Measurements from ENCODE around the gene PLEKHA4. TPM values are rescaled to one million over a fixed set of nuclear protein-coding genes. Genes with fewer than 3 reads are reported as not detected.

PLEKHA4 gene
- total RNA-seq, 1 experiment from 2014 or later, result 14.8 TPM

DNA sequence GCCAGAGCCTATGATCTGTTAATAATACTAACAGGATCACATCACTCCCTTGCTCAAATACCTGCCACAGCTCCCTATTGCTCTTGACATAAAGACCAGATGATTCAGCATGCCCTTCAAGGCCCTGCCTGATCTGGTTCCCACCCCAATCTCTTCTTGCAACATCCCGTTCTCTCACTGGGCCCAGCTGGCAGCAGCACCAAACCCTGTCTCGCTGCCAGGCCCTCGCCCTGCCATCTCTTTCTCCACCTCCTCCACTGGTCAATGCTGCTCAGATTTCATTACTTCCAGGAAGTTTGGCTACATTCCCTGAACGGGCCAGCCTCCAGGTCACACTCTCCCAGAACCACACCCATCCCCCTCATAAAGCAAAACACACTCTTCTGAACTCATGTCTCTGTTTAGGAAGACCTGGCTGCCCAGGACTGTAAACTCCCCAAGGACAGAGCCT is 49.0 kb downstream of the PLEKHA4 start (continued):
- TF ChIP-seq MXD4 (CRISPR knock-in tag; IDR thresholded peaks at IDR 0.05; ENCODE audit: borderline replicate concordance) (no peak), ZNF138 (CRISPR knock-in tag; conservative IDR thresholded peaks at IDR 0.05) (no peak), RELA (CRISPR knock-in tag; IDR thresholded peaks at IDR 0.05; ENCODE audit: borderline replicate concordance) (no peak), TCF7 (CRISPR knock-in tag; IDR thresholded peaks at IDR 0.05; ENCODE audit: low read depth) (no peak), JUN (CRISPR knock-in tag; IDR thresholded peaks at IDR 0.05) (no peak), TEAD4 (CRISPR knock-in tag; IDR thresholded peaks at IDR 0.05) (no peak), ZNF263 (CRISPR knock-in tag; IDR thresholded peaks at IDR 0.05; ENCODE audit: low read depth) (no peak), ZNF121 (CRISPR knock-in tag; IDR thresholded peaks at IDR 0.05) (no peak)
- TF ChIP-seq, protein P1, sequence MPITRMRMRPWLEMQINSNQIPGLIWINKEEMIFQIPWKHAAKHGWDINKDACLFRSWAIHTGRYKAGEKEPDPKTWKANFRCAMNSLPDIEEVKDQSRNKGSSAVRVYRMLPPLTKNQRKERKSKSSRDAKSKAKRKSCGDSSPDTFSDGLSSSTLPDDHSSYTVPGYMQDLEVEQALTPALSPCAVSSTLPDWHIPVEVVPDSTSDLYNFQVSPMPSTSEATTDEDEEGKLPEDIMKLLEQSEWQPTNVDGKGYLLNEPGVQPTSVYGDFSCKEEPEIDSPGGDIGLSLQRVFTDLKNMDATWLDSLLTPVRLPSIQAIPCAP (CRISPR knock-in tag; IDR thresholded peaks at IDR 0.05), result no peak
- TF ChIP-seq, protein P2, sequence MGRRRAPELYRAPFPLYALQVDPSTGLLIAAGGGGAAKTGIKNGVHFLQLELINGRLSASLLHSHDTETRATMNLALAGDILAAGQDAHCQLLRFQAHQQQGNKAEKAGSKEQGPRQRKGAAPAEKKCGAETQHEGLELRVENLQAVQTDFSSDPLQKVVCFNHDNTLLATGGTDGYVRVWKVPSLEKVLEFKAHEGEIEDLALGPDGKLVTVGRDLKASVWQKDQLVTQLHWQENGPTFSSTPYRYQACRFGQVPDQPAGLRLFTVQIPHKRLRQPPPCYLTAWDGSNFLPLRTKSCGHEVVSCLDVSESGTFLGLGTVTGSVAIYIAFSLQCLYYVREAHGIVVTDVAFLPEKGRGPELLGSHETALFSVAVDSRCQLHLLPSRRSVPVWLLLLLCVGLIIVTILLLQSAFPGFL (CRISPR knock-in tag; IDR thresholded peaks at IDR 0.05; ENCODE audit: borderline replicate concordance), result no peak
- TF ChIP-seq, protein P3, sequence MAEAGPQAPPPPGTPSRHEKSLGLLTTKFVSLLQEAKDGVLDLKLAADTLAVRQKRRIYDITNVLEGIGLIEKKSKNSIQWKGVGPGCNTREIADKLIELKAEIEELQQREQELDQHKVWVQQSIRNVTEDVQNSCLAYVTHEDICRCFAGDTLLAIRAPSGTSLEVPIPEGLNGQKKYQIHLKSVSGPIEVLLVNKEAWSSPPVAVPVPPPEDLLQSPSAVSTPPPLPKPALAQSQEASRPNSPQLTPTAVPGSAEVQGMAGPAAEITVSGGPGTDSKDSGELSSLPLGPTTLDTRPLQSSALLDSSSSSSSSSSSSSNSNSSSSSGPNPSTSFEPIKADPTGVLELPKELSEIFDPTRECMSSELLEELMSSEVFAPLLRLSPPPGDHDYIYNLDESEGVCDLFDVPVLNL (CRISPR knock-in tag; IDR thresholded peaks at IDR 0.05; ENCODE audit: borderline replicate concordance, low read depth), result no peak
- TF ChIP-seq, protein P4, sequence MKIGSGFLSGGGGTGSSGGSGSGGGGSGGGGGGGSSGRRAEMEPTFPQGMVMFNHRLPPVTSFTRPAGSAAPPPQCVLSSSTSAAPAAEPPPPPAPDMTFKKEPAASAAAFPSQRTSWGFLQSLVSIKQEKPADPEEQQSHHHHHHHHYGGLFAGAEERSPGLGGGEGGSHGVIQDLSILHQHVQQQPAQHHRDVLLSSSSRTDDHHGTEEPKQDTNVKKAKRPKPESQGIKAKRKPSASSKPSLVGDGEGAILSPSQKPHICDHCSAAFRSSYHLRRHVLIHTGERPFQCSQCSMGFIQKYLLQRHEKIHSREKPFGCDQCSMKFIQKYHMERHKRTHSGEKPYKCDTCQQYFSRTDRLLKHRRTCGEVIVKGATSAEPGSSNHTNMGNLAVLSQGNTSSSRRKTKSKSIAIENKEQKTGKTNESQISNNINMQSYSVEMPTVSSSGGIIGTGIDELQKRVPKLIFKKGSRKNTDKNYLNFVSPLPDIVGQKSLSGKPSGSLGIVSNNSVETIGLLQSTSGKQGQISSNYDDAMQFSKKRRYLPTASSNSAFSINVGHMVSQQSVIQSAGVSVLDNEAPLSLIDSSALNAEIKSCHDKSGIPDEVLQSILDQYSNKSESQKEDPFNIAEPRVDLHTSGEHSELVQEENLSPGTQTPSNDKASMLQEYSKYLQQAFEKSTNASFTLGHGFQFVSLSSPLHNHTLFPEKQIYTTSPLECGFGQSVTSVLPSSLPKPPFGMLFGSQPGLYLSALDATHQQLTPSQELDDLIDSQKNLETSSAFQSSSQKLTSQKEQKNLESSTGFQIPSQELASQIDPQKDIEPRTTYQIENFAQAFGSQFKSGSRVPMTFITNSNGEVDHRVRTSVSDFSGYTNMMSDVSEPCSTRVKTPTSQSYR (CRISPR knock-in tag; IDR thresholded peaks at IDR 0.05), result no peak
- TF ChIP-seq, protein P5, sequence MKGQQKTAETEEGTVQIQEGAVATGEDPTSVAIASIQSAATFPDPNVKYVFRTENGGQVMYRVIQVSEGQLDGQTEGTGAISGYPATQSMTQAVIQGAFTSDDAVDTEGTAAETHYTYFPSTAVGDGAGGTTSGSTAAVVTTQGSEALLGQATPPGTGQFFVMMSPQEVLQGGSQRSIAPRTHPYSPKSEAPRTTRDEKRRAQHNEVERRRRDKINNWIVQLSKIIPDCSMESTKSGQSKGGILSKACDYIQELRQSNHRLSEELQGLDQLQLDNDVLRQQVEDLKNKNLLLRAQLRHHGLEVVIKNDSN (CRISPR knock-in tag; IDR thresholded peaks at IDR 0.05), result no peak

DNA sequence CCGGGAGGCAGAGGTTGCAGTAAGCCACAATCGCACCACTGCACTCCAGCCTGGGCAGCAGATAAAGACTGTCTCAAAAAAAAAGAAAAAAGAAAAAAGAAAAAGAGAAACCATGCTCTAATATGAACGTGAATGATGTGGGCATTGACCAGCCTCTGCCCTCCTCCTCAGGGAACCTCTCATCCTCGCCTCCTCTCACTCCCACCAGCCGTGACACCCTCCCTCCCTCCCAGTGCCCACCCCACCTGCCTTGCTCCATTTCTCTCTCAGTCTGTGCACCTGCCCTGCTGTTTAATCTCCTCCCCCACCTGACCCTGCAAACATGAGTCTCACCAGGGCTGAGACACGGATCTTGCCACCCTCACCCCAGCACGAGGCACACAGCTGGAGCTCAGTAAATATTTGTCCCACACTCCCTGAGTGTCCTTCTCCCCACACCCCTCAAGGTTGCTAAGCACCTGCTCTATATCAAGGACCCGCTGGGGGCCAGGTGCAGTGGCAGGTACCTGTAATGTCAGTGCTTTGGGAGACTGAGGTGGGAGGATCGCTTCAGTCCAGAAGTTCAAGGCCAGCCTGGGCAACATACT is 50.1 kb downstream of the PLEKHA4 start:
- Mint-ChIP-seq H3K27me3 (ENCODE audit: low read depth) (peaks cover 28% of the 10 kb centered on the region), H3K27ac (no peak overlapping the region), H3K36me3 (no peaks in the 10 kb centered on the region), H3K4me1 (peaks cover 12% of the 10 kb centered on the region), H3K9me3 (no peaks in the 10 kb centered on the region), H3K4me3 (no peak overlapping the region)
- ATAC-seq, result no peak
- ChIA-PET POLR2A (interaction anchor here (0.5 to 1.0 kb wide), 2 partner anchors 15 to 30 kb away, joined by 3 to 6 read pairs; no protein-coding TSS in a partner anchor), CTCF (no interaction called here)
- DNase-seq (ENCODE audit: low spot score), result no peak
- TF ChIP-seq, protein P6, sequence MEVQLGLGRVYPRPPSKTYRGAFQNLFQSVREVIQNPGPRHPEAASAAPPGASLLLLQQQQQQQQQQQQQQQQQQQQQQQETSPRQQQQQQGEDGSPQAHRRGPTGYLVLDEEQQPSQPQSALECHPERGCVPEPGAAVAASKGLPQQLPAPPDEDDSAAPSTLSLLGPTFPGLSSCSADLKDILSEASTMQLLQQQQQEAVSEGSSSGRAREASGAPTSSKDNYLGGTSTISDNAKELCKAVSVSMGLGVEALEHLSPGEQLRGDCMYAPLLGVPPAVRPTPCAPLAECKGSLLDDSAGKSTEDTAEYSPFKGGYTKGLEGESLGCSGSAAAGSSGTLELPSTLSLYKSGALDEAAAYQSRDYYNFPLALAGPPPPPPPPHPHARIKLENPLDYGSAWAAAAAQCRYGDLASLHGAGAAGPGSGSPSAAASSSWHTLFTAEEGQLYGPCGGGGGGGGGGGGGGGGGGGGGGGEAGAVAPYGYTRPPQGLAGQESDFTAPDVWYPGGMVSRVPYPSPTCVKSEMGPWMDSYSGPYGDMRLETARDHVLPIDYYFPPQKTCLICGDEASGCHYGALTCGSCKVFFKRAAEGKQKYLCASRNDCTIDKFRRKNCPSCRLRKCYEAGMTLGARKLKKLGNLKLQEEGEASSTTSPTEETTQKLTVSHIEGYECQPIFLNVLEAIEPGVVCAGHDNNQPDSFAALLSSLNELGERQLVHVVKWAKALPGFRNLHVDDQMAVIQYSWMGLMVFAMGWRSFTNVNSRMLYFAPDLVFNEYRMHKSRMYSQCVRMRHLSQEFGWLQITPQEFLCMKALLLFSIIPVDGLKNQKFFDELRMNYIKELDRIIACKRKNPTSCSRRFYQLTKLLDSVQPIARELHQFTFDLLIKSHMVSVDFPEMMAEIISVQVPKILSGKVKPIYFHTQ (CRISPR knock-in tag; IDR thresholded peaks at IDR 0.05), result no peak
- TF ChIP-seq, protein P7, sequence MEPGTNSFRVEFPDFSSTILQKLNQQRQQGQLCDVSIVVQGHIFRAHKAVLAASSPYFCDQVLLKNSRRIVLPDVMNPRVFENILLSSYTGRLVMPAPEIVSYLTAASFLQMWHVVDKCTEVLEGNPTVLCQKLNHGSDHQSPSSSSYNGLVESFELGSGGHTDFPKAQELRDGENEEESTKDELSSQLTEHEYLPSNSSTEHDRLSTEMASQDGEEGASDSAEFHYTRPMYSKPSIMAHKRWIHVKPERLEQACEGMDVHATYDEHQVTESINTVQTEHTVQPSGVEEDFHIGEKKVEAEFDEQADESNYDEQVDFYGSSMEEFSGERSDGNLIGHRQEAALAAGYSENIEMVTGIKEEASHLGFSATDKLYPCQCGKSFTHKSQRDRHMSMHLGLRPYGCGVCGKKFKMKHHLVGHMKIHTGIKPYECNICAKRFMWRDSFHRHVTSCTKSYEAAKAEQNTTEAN (CRISPR knock-in tag; IDR thresholded peaks at IDR 0.05), result no peak
- no peak for TF ChIP-seq SP1 (CRISPR knock-in tag; conservative IDR thresholded peaks at IDR 0.05)
- TF ChIP-seq ZNF121 (CRISPR knock-in tag; IDR thresholded peaks at IDR 0.05), result no peak
- TF ChIP-seq, protein P8, sequence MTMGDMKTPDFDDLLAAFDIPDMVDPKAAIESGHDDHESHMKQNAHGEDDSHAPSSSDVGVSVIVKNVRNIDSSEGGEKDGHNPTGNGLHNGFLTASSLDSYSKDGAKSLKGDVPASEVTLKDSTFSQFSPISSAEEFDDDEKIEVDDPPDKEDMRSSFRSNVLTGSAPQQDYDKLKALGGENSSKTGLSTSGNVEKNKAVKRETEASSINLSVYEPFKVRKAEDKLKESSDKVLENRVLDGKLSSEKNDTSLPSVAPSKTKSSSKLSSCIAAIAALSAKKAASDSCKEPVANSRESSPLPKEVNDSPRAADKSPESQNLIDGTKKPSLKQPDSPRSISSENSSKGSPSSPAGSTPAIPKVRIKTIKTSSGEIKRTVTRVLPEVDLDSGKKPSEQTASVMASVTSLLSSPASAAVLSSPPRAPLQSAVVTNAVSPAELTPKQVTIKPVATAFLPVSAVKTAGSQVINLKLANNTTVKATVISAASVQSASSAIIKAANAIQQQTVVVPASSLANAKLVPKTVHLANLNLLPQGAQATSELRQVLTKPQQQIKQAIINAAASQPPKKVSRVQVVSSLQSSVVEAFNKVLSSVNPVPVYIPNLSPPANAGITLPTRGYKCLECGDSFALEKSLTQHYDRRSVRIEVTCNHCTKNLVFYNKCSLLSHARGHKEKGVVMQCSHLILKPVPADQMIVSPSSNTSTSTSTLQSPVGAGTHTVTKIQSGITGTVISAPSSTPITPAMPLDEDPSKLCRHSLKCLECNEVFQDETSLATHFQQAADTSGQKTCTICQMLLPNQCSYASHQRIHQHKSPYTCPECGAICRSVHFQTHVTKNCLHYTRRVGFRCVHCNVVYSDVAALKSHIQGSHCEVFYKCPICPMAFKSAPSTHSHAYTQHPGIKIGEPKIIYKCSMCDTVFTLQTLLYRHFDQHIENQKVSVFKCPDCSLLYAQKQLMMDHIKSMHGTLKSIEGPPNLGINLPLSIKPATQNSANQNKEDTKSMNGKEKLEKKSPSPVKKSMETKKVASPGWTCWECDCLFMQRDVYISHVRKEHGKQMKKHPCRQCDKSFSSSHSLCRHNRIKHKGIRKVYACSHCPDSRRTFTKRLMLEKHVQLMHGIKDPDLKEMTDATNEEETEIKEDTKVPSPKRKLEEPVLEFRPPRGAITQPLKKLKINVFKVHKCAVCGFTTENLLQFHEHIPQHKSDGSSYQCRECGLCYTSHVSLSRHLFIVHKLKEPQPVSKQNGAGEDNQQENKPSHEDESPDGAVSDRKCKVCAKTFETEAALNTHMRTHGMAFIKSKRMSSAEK (CRISPR knock-in tag; IDR thresholded peaks at IDR 0.05; ENCODE audit: borderline replicate concordance), result no peak

Data from WTC11 (cell line).